ENCODE measurements around the gene PTPN5. TPM values are rescaled to one million over a fixed set of nuclear protein-coding genes. Genes with fewer than 3 reads are reported as not detected.
"Not testable (repeated sequence)": the region's sequence is repeated elsewhere in the genome, so short reads cannot be mapped to it uniquely, and the experiment has no call there.

PTPN5 gene
- polyA plus RNA-seq (2012; ENCODE audit: insufficient read depth, insufficient read length, low read depth): not detected

DNA sequence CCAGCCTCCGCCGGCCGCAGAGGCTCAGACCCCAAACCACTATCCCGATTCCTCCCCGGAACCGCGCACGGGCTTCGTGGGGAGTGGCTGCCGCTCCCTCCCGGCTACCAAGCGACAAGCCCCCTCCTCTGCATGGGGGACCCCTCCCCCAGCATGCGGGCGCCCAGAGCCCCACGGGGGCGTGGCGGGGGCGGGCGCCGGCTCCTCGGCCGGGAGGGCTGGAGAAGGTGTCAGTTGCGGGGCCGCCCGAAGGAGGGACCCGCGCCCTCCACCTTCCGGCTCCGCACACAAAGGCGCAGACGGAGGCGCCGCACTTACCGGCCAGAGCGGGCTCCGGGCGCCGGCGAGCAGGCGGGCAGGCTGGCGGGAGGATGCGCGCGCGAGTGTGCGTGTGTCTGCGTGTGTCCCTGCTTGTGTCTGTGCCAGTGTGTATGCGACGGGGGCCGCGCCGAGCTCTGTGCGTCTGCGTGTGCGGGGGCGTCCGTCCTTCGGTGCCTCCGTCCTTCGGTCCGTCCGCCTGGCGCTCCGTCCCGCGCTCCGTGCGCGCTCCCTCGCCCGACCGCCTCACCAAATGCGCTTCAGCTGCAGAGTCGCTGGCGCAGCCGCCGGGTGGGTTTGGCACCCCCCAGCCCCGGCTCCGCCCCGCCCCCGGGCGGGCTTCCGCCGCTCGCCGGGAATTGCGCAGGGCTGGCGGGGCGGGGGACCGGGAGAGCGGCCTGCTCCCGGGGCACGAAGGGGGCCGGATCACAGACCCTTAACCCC lies at the start of gene PTPN5:
TSS of gene PTPN5 (minus strand) at position 592 of the 762 bp plus-strand sequence. CDS start 19,840 bp downstream, outside the sequence.
- H3K4me1 ChIP-seq: no peaks in the 10 kb centered on the region
- no peak within 1 kb of the TSS for H3K4me3 ChIP-seq (ENCODE audit: low read depth, low read length)
- TF ChIP-seq, protein P1, sequence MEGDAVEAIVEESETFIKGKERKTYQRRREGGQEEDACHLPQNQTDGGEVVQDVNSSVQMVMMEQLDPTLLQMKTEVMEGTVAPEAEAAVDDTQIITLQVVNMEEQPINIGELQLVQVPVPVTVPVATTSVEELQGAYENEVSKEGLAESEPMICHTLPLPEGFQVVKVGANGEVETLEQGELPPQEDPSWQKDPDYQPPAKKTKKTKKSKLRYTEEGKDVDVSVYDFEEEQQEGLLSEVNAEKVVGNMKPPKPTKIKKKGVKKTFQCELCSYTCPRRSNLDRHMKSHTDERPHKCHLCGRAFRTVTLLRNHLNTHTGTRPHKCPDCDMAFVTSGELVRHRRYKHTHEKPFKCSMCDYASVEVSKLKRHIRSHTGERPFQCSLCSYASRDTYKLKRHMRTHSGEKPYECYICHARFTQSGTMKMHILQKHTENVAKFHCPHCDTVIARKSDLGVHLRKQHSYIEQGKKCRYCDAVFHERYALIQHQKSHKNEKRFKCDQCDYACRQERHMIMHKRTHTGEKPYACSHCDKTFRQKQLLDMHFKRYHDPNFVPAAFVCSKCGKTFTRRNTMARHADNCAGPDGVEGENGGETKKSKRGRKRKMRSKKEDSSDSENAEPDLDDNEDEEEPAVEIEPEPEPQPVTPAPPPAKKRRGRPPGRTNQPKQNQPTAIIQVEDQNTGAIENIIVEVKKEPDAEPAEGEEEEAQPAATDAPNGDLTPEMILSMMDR (IDR thresholded peaks at IDR 0.05; ENCODE audit: low read depth, low read length): no peak
- H3K27me3 ChIP-seq: peaks cover 22% of the 10 kb centered on the region
- no peak for DNase-seq
- no peaks in the 10 kb centered on the region for H3K36me3 ChIP-seq
- no peaks in the 10 kb centered on the region for H3K9me3 ChIP-seq

DNA sequence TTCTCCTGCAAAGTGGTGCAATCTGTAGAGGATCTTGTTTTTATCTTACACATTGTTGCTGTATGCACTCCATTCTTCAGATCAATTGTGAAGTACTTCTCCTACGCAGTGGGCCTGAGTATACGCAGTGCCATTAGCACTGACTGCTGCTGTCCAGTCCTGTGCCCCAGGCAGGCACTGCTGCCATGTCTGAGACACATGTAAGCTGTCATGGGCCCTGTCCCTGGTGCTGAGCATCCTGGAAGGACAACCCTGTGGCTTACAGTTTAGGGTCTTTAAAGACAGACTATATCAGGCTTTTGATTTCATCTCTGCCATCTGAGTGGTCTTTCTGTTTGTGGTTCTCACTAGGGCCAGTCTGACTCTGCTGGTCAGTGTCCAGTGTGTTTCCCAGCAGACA lies 44.8 kb upstream of the PTPN5 start:
- H3K36me3 ChIP-seq: no peaks in the 10 kb centered on the region
- H3K9me3 ChIP-seq: no peaks in the 10 kb centered on the region
- H3K4me3 ChIP-seq (ENCODE audit: low read depth, low read length): no peak overlapping the region
- DNase-seq: no peak
- TF ChIP-seq, protein P1 (IDR thresholded peaks at IDR 0.05; ENCODE audit: low read depth, low read length): no peak
- H3K4me1 ChIP-seq: no peaks in the 10 kb centered on the region
- H3K27me3 ChIP-seq: no peaks in the 10 kb centered on the region

DNA sequence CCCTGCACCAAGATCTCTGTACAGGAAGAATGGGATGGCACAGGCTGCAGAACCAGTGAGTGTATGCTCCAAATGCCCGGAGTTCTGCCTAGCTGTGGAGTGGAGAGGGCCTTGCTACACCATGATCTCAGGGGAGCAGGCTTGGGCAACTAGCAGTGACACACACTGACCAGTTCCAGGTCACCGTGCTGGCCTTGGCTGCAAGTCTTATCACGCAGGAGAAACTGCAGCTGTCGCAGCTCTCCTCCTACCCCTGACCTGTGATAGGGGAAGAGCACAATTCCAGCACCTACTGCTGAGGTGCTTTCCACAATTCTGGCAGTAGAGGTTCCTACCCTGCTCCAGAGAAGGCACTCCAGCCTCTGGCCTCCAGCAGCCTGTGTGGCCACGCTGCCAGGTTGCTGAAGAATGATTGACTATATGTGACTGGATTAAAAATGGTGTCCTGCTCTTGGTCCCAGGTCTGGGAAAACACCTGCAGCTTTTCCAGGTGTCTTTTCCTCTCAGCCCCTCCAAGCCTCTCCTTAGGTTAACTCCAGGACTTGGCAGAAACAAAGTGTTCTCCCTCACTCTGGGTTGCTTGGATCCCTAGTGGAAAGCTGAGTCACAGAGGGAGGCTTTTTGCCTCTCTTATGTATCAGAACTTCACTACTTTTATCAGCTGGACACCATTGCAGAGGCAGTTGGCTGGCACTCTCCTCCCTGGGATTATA lies 43.3 kb upstream of the PTPN5 start:
- DNase-seq: no peak
- TF ChIP-seq, protein P1 (IDR thresholded peaks at IDR 0.05; ENCODE audit: low read depth, low read length): no peak

DNA sequence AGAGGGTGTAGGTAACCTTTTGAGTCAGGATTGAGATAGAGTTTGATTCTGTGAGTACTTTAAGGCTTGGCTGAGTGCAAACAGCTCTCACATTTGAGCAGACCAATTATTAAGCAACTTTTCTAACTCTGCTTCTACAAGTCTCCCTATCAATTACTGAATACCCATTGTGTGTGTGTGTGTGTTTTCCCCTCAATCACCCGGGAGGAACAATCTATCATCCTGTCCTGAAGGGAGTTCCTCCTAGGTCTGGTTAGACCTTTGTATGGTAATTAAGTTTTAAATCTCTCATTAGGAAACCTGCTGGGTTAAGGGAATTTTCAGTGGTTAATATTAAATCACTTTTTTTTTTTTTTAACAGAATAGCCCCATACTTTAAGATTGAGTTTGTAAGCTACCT lies 28.6 kb upstream of the PTPN5 start:
- not testable (repeated sequence) for H3K4me1 ChIP-seq; H3K4me3 ChIP-seq (ENCODE audit: low read depth, low read length); H3K9me3 ChIP-seq; DNase-seq; H3K36me3 ChIP-seq; H3K27me3 ChIP-seq

More for the DNA sequence above, 43.3 kb upstream of the PTPN5 start:
- H3K36me3 ChIP-seq: no peaks in the 10 kb centered on the region
- H3K4me3 ChIP-seq (ENCODE audit: low read depth, low read length): no peak overlapping the region
- H3K27me3 ChIP-seq: no peaks in the 10 kb centered on the region
- no peaks in the 10 kb centered on the region for H3K9me3 ChIP-seq
- no peaks in the 10 kb centered on the region for H3K4me1 ChIP-seq

DNA sequence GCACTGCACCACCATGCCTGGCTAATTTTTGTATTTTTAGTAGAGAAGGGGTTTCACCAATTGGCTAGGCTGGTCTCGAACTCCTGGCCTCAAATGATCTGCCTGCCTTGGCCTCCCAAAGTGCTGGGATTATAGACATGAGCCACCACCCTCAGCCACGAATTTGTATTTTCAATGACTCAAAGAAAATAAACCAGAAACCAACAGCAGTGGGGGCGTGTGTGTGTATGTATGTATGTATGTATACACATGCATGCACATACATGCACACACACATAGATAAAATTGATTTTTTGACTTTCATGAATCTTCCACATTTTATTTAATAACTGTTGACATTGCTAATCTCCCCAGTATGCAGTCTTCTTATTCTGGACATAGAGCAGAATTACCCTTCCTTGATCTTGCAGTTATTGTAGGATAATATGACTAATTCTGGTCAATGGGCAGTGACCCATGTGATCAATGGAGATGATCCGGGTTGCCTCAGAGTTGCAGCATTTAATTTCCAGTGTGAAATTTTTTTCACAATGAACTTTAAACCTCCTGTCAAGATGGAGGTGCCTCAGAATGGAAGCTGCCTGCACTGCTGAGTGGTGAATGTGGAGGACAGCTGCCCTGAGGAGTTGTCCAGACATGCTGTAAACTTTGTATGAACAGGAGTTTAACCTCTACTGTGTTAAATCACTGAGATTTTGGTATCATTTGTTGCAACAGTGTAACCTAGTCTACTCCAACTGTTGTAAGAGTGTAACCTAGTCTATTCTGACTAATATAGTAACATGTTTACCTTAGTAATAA lies 12.8 kb upstream of the PTPN5 start:
- DNase-seq: no peak
- no peaks in the 10 kb centered on the region for H3K4me1 ChIP-seq
- no peak overlapping the region for H3K4me3 ChIP-seq (ENCODE audit: low read depth, low read length)
- no peaks in the 10 kb centered on the region for H3K9me3 ChIP-seq
- H3K27me3 ChIP-seq: no peaks in the 10 kb centered on the region
- TF ChIP-seq, protein P1 (IDR thresholded peaks at IDR 0.05; ENCODE audit: low read depth, low read length): no peak
- H3K36me3 ChIP-seq: no peaks in the 10 kb centered on the region
